Naive thymus-derived CD8-positive, alpha-beta T cell (primary cell): ENCODE results near the gene ITPK1. TPM values are rescaled to one million over a fixed set of nuclear protein-coding genes. Genes with fewer than 3 reads are reported as not detected.
"Not testable (repeated sequence)": the region's sequence is repeated elsewhere in the genome, so short reads cannot be mapped to it uniquely, and the experiment has no call there.

Experiments
- ATAC-seq, 2 donors: fragments of 150-1000 bp; cut with Tn5 transposase in 1 of 2; sonication (Bioruptor Pico), chemical (Tn5 transposase) in 1 of 2; 1 replicate in 1 of 2; 2 replicates in 1 of 2; pipeline ENCODE4 v1.10.0; 2021; ENCODE audit warnings: mild to moderate bottlenecking in 2 of 2, moderate library complexity in 2 of 2
- POLR2A ChIA-PET: fragments of 350-600 bp; sonication (Branson Sonifier 250); formaldehyde crosslinking; loops from one replicate; lab custom pipeline; 2021; ENCODE audit warnings: antibody characterized with exemption; lab: Charles Lee
- DNase-seq, 10 donors: peaks; one replicate each; pipeline versions ENCODE4 v3.0.0 to v3.0.0-alpha.2; 2020 to 2022
- H3K27ac Mint-ChIP-seq, 10 donors: one replicate each; pipeline ENCODE4 v1.8.0; 2020 to 2022; ENCODE audit warnings: mild to moderate bottlenecking in 10 of 10, mixed read lengths in 10 of 10, moderate library complexity in 4 of 10, inconsistent platforms in 1 of 10
- H3K27me3 Mint-ChIP-seq, 5 donors: one replicate each; pipeline ENCODE4 v1.8.0; 2021 to 2022; ENCODE audit warnings: mixed read lengths in 5 of 5
- H3K36me3 Mint-ChIP-seq, 3 donors: one replicate each; pipeline ENCODE4 v1.8.0; 2020 to 2022; ENCODE audit warnings: mixed read lengths in 3 of 3, mild to moderate bottlenecking in 2 of 3, inconsistent platforms in 1 of 3
- H3K4me1 Mint-ChIP-seq, 4 donors: one replicate each; pipeline ENCODE4 v1.8.0; 2021 to 2022; ENCODE audit warnings: mixed read lengths in 4 of 4
- H3K4me3 Mint-ChIP-seq, 10 donors: one replicate each; pipeline ENCODE4 v1.8.0; 2020 to 2022; ENCODE audit warnings: mild to moderate bottlenecking in 10 of 10, mixed read lengths in 10 of 10, moderate library complexity in 6 of 10, inconsistent platforms in 1 of 10
- H3K9me3 Mint-ChIP-seq, 9 donors: one replicate each; pipeline ENCODE4 v1.8.0; 2020 to 2022; ENCODE audit warnings: mixed read lengths in 9 of 9, mild to moderate bottlenecking in 3 of 9, inconsistent platforms in 1 of 9, moderate library complexity in 1 of 9
- polyA plus RNA-seq, 3 donors: library from polyadenylated mRNA; unstranded; fragments of 300-500 nt; fragmentation: Illumina TruSeq; gene quantifications; one replicate each; pipeline ENCODE4 v1.2.3, GENCODE V29; 2021
- total RNA-seq, 8 experiments: library from RNA in 2 of 8; stranded (reverse) in 2 of 8; gene quantifications; one replicate each; pipeline ENCODE4 v1.2.3 and lab custom pipeline; 2021 to 2026

Gene ITPK1
- total and polyA plus RNA-seq, 5 experiments from 2014 or later = 25.3 to 41.1 (median 33.1) TPM

DNA sequence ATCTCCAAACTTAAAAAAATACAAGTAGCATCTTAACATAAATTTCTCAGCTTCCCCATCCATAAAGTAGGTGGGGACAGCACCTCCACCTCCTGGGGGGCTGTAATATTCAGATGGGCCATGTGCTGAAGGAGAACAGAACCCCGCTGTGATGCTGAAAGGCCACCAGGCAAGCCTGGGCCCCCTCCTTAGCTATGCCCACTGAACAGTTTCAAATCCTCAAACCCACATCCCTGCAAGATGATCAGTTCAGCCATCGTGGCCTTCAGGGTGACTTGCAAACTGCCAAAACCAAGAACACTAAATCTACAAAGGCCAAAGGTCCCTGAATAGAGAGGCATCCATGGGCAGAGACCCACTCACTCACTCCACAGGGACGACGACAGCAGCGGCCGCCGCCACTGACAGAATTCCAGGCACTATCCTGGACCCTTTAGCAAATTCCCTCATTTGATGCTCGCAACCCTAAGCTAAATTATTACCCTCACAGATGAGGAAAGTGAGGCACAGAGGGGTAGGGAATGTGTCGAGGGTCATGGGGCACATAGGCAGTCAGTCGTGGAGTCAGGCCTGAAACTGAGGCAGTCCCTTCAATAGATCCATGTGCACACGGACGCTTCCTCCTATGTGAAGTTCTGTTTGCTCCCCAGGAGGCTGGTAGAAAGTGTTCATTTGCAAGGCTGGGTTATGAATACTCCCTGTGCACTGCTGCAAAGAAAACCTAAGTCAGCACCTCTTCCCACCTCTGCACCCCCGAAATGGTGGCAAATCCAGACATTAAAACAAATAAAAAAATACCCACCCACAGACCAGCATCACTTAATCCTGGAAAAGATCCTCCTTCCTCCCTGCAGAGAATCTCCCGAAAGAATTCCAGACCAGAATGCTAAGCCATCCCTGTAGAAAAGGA is 5.9 kb downstream of the ITPK1 start:
- no peaks in the 10 kb centered on the region for H3K9me3 Mint-ChIP-seq
- H3K27me3 Mint-ChIP-seq = no peaks in the 10 kb centered on the region
- ATAC-seq (no peak), DNase-seq (no peak)
- POLR2A ChIA-PET = interaction anchor here (1.2 to 1.5 kb wide), 2 partner anchors 14 to 31 kb away, joined by 3 to 5 read pairs; no protein-coding TSS in a partner anchor
- peaks cover 0 to 2% (median 0%) of the 10 kb centered on the region in 3 donors for H3K36me3 Mint-ChIP-seq
- peaks cover 25 to 82% (median 57%) of the 10 kb centered on the region in 4 donors for H3K4me1 Mint-ChIP-seq
- H3K27ac Mint-ChIP-seq = peak overlapping the region in 5 of 10 donors; percentile 6 to 81 (median 35)
- no peak overlapping the region for H3K4me3 Mint-ChIP-seq

- Mint-ChIP-seq H3K36me3 (peaks cover 0 to 2% (median 0%) of the 10 kb centered on the region in 3 donors), H3K4me3 (no peak overlapping the region), H3K4me1 (peaks cover 24 to 85% (median 59%) of the 10 kb centered on the region in 4 donors), H3K27me3 (no peaks in the 10 kb centered on the region), H3K27ac (peak overlapping the region in 3 of 10 donors; percentile 40 to 73 (median 50)), H3K9me3 (no peaks in the 10 kb centered on the region)
- POLR2A ChIA-PET = no interaction called here
- no peak for DNase-seq
- ATAC-seq = no peak
Measured at GRCh38 chr14:93108105-93108504, 7.6 kb downstream of the ITPK1 start.

DNA sequence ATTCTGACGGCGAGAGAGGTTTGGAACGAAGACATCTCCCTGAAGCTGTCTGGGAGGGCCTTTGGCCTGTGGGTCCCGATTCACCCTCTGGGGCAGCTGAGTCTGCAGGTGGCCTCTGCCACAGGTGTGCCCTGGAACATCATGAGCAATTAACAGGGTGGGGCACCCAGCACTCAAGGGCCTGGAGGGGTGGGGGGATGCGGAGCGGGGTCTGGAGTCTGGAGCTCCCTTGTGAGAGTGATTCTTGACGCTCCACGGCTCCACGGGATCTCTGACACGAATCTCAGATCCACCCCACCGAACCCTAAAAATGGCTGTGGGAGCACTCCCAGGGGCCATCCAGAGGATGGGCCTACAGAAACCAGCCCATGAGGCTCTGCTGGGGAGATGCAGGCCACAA is 8.3 kb downstream of the ITPK1 start:
- Mint-ChIP-seq H3K36me3 (peaks cover 0 to 2% (median 0%) of the 10 kb centered on the region in 3 donors), H3K27ac (peak overlapping the region in 4 of 10 donors; percentile 44 to 77 (median 70)), H3K4me1 (peaks cover 21 to 80% (median 54%) of the 10 kb centered on the region in 4 donors), H3K27me3 (no peaks in the 10 kb centered on the region), H3K4me3 (no peak overlapping the region), H3K9me3 (no peaks in the 10 kb centered on the region)
- ATAC-seq = no peak
- no peak for DNase-seq
- POLR2A ChIA-PET = interaction anchor here (7.6 kb wide), 1 partner anchor 7 kb away, joined by 50 read pairs; the partner anchor contains the start of gene ITPK1

- Mint-ChIP-seq H3K27me3 (no peaks in the 10 kb centered on the region), H3K36me3 (peaks cover 0 to 2% (median 0%) of the 10 kb centered on the region in 3 donors), H3K9me3 (no peaks in the 10 kb centered on the region), H3K27ac (peak overlapping the region in 8 of 10 donors; percentile 34 to 86 (median 71)), H3K4me1 (peaks cover 21 to 81% (median 55%) of the 10 kb centered on the region in 4 donors), H3K4me3 (peak overlapping the region in 2 of 10 donors; percentile 7 to 16)
- DNase-seq (no peak), ATAC-seq (no peak)
- POLR2A ChIA-PET = interaction anchor here (1.6 to 7.6 kb wide), 2 partner anchors 7 to 24 kb away, joined by 4 to 50 read pairs; partner anchors contain the start of gene ITPK1
Measured at GRCh38 chr14:93106541-93107156, 9.1 kb downstream of the ITPK1 start.

GRCh38 chr14:93105856-93106255 is 9.9 kb downstream of the ITPK1 start:
- H3K27me3 Mint-ChIP-seq, H3K9me3 Mint-ChIP-seq, H3K36me3 Mint-ChIP-seq, DNase-seq, ATAC-seq: not testable (repeated sequence)
- Mint-ChIP-seq H3K4me3 (peak overlapping the region in 1 of 10 donors; percentile 12), H3K4me1 (peaks cover 21 to 80% (median 59%) of the 10 kb centered on the region in 4 donors), H3K27ac (peak overlapping the region in 8 of 10 donors; percentile 18 to 86 (median 40))
- POLR2A ChIA-PET = interaction anchor here (0.6 to 7.6 kb wide), 4 partner anchors 8 to 60 kb away, joined by 3 to 50 read pairs (median 4); partner anchors contain the start of gene ITPK1

DNA sequence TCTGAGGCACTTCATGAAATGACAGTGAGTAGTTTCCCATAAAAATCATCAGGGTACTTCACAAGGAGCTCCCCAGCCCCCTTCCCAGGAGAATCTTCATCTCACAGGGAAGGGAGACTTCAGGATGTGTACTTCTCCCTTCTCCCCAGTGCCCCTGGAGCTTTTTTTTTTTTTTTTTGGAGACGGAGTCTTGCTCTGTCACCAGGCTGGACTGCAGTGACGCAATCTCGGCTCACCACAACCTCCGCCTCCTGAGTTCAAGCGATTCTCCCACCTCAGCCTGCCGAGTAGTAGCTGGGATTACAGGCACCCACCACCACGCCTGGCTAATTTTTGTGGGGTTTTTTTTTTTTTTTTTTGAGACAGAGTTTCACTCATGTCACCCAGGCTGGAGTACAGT is 10.4 kb downstream of the ITPK1 start:
- DNase-seq = no peak
- H3K4me1 Mint-ChIP-seq = peaks cover 25 to 84% (median 63%) of the 10 kb centered on the region in 4 donors
- no peak for ATAC-seq

GRCh38 chr14:93104961-93105360 is 10.8 kb downstream of the ITPK1 start:
- DNase-seq (no peak), ATAC-seq (no peak)
- no peaks in the 10 kb centered on the region for H3K9me3 Mint-ChIP-seq
- POLR2A ChIA-PET = interaction anchor here (0.6 to 7.6 kb wide), 5 partner anchors 9 to 60 kb away, joined by 3 to 50 read pairs (median 4); partner anchors contain the start of gene ITPK1
- no peaks in the 10 kb centered on the region for H3K27me3 Mint-ChIP-seq
- peak overlapping the region in 5 of 10 donors; percentile 10 to 85 (median 54) for H3K4me3 Mint-ChIP-seq
- H3K4me1 Mint-ChIP-seq = peaks cover 24 to 83% (median 63%) of the 10 kb centered on the region in 4 donors
- peak overlapping the region; percentile 40 to 97 (median 96) for H3K27ac Mint-ChIP-seq
- H3K36me3 Mint-ChIP-seq = peaks cover 0 to 2% (median 0%) of the 10 kb centered on the region in 3 donors

More for the DNA sequence above, 10.4 kb downstream of the ITPK1 start:
- Mint-ChIP-seq H3K9me3 (no peaks in the 10 kb centered on the region), H3K27me3 (no peaks in the 10 kb centered on the region), H3K4me3 (peak overlapping the region in 2 of 10 donors; percentile 10 to 85), H3K27ac (peak overlapping the region in 9 of 10 donors; percentile 43 to 97 (median 96)), H3K36me3 (peaks cover 0 to 2% (median 0%) of the 10 kb centered on the region in 3 donors)
- POLR2A ChIA-PET = interaction anchor here (0.6 to 7.6 kb wide), 5 partner anchors 9 to 60 kb away, joined by 3 to 50 read pairs (median 4); partner anchors contain the start of gene ITPK1

- Mint-ChIP-seq H3K4me3 (peak overlapping the region; percentile 71 to 93 (median 86)), H3K9me3 (no peaks in the 10 kb centered on the region), H3K4me1 (peaks cover 20 to 74% (median 58%) of the 10 kb centered on the region in 4 donors), H3K27me3 (no peaks in the 10 kb centered on the region), H3K27ac (peak overlapping the region; percentile 90 to 97 (median 96)), H3K36me3 (no peaks in the 10 kb centered on the region)
- POLR2A ChIA-PET = interaction anchor here (0.8 to 7.6 kb wide), 9 partner anchors 7 to 81 kb away, joined by 3 to 50 read pairs (median 4); partner anchors contain the start of genes ITPK1, LYSET and MOAP1
- peak; percentile 94 to 98 for ATAC-seq
- peak; percentile 39 to 81 (median 55) for DNase-seq
Measured at GRCh38 chr14:93103392-93104080, 12.2 kb downstream of the ITPK1 start.

DNA sequence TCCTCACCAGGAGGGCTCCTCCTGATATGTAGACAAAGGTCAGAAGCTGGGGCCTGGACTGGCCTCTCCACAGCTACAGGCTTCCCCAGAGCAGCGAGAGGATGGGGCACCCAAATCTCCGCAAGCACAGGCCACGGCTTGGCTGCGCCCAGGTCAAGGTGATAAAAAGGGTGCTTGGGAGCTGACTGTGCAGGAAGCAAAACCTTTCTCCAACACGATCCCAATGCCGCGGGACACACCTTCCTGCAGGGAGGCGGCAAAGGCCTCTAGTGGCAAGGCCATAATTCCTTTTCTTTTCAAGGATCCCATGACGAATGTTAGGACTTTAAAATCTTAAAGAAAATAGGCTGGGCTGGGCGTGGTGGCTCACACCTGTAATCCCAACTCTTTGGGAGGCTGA is 13.6 kb downstream of the ITPK1 start:
- H3K36me3 Mint-ChIP-seq = peaks cover 0 to 2% (median 0%) of the 10 kb centered on the region in 3 donors
- peaks cover 18 to 67% (median 55%) of the 10 kb centered on the region in 4 donors for H3K4me1 Mint-ChIP-seq
- DNase-seq = no peak
- ATAC-seq = no peak
- peak overlapping the region; percentile 6 to 94 (median 70) for H3K27ac Mint-ChIP-seq
- H3K4me3 Mint-ChIP-seq = peak overlapping the region in 5 of 10 donors; percentile 19 to 53 (median 32)
- H3K27me3 Mint-ChIP-seq = no peaks in the 10 kb centered on the region
- no peaks in the 10 kb centered on the region for H3K9me3 Mint-ChIP-seq
- POLR2A ChIA-PET = interaction anchor here (1.0 to 7.6 kb wide), 4 partner anchors 12 to 55 kb away, joined by 3 to 50 read pairs (median 3); partner anchors contain the start of gene ITPK1

- peak overlapping the region in 6 of 10 donors; percentile 9 to 94 (median 42) for H3K27ac Mint-ChIP-seq
- H3K27me3 Mint-ChIP-seq = no peaks in the 10 kb centered on the region
- POLR2A ChIA-PET = interaction anchor here (1.0 to 7.6 kb wide), 2 partner anchors 13 to 54 kb away, joined by 3 to 50 read pairs; partner anchors contain the start of gene ITPK1
- H3K9me3 Mint-ChIP-seq = no peaks in the 10 kb centered on the region
- H3K4me1 Mint-ChIP-seq = peaks cover 20 to 68% (median 55%) of the 10 kb centered on the region in 4 donors
- DNase-seq = no peak
- H3K36me3 Mint-ChIP-seq = peaks cover 0 to 2% (median 0%) of the 10 kb centered on the region in 3 donors
- no peak for ATAC-seq
- peak overlapping the region in 1 of 10 donors; percentile 11 for H3K4me3 Mint-ChIP-seq
Measured at GRCh38 chr14:93101181-93101580, 14.5 kb downstream of the ITPK1 start.

GRCh38 chr14:93100570-93100969 is 15.2 kb downstream of the ITPK1 start:
- H3K27ac Mint-ChIP-seq = peak overlapping the region in 7 of 10 donors; percentile 11 to 83 (median 48)
- peak overlapping the region in 2 of 10 donors; percentile 11 to 22 for H3K4me3 Mint-ChIP-seq
- DNase-seq (no peak), ATAC-seq (no peak)
- no peaks in the 10 kb centered on the region for H3K27me3 Mint-ChIP-seq
- H3K36me3 Mint-ChIP-seq = peaks cover 0 to 2% (median 0%) of the 10 kb centered on the region in 3 donors
- H3K4me1 Mint-ChIP-seq = peaks cover 24 to 74% (median 59%) of the 10 kb centered on the region in 4 donors
- H3K9me3 Mint-ChIP-seq = no peaks in the 10 kb centered on the region
- POLR2A ChIA-PET = interaction anchor here (1.0 to 7.6 kb wide), 2 partner anchors 14 to 34 kb away, joined by 3 to 50 read pairs; partner anchors contain the start of gene ITPK1
